ENCODE measurements around the gene CYP24A1. TPM values are rescaled to one million over a fixed set of nuclear protein-coding genes. Genes with fewer than 3 reads are reported as not detected.

The CYP24A1 gene
- polyA plus RNA-seq, 1 of the 3 experiments (the other 2 are of a cell fraction): 8.8 TPM

DNA sequence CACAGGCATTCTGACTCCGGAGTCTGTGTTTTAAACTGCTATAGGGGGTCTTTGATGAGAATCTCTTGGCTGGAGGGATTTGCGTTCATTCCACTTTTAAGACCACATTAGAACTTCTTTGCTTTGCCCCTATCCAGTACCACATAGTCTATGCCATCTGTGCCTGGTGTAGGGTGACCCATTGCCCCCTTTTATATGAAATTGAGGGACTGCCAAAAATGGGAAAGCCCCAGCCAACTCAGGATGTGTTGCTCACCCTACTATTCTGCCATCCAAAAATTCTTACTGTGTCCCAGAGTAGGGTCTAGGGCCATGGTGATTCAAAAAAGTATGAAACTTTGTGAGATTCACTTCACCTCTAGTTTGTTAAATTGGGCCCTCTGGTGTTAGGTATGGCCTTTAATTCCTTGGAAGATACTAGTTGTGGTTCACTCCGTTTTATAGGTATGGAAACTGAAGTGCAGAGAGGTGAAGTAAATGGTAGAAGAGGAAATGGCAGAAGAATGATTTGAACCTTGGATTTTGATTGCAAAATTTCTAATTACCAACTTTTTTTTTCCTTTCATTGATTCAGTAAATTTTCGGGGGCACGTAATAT, 35.5 kb upstream of the CYP24A1 start:
- DNase-seq: no peak
- ChIA-PET POLR2A (no interaction called here), CTCF (interaction anchor here (0.7 to 19.4 kb wide), 12 partner anchors 9 to 1961 kb away, joined by 3 to 499 read pairs (median 8); no protein-coding TSS in a partner anchor)
- H3F3A ChIP-seq (replicated peaks; ENCODE audit: insufficient read depth): peaks cover 2% of the 10 kb centered on the region
- peak overlapping the region in 1 of 2 experiments; percentile 88; a peak in 1 of 4 replicates for H3K27ac ChIP-seq (ENCODE audit: low read depth in 2 of 2, low read length in 1 of 2)
- peaks cover 5 to 9% of the 10 kb centered on the region in 2 experiments; a peak in 2 of 4 replicates for H3K4me1 ChIP-seq (ENCODE audit: control insufficient read depth in 1 of 2, insufficient read depth in 2 of 2, low read depth in 1 of 2, low read length in 1 of 2)
- peak overlapping the region; percentile 88 for H3K4me2 ChIP-seq
- no peaks in the 10 kb centered on the region for H3K9me3 ChIP-seq
- no peaks in the 10 kb centered on the region for H3K9me2 ChIP-seq
- WGBS (ENCODE audit: low lambda C conversion rate): 83% methylated on average over 5 of the region's 5 CpGs
- no peaks in the 10 kb centered on the region for H3K27me3 ChIP-seq (ENCODE audit: insufficient read depth)
- H3K4me3 ChIP-seq (ENCODE audit: low read depth in 2 of 2, low read length in 1 of 2): peak overlapping the region; percentile 88 to 97
- no peaks in the 10 kb centered on the region; the same call in none of the 2 replicates for H4K20me1 ChIP-seq (ENCODE audit: insufficient read depth)
- TF ChIP-seq, protein P1, sequence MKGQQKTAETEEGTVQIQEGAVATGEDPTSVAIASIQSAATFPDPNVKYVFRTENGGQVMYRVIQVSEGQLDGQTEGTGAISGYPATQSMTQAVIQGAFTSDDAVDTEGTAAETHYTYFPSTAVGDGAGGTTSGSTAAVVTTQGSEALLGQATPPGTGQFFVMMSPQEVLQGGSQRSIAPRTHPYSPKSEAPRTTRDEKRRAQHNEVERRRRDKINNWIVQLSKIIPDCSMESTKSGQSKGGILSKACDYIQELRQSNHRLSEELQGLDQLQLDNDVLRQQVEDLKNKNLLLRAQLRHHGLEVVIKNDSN (IDR thresholded peaks at IDR 0.05; ENCODE audit: borderline replicate concordance, low read depth): no peak
- TF ChIP-seq, protein P2, sequence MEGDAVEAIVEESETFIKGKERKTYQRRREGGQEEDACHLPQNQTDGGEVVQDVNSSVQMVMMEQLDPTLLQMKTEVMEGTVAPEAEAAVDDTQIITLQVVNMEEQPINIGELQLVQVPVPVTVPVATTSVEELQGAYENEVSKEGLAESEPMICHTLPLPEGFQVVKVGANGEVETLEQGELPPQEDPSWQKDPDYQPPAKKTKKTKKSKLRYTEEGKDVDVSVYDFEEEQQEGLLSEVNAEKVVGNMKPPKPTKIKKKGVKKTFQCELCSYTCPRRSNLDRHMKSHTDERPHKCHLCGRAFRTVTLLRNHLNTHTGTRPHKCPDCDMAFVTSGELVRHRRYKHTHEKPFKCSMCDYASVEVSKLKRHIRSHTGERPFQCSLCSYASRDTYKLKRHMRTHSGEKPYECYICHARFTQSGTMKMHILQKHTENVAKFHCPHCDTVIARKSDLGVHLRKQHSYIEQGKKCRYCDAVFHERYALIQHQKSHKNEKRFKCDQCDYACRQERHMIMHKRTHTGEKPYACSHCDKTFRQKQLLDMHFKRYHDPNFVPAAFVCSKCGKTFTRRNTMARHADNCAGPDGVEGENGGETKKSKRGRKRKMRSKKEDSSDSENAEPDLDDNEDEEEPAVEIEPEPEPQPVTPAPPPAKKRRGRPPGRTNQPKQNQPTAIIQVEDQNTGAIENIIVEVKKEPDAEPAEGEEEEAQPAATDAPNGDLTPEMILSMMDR (IDR thresholded peaks at IDR 0.05): peak; percentile 32; the same call in 1 of the 2 replicates
- H3K9ac ChIP-seq: peak overlapping the region; percentile 97
- peaks cover 0 to 14% of the 10 kb centered on the region in 2 experiments for H3K36me3 ChIP-seq (replicated peaks in 1 of 2; ENCODE audit: control insufficient read depth in 1 of 2, insufficient read depth in 2 of 2, low read length in 1 of 2)
- peaks cover 60% of the 10 kb centered on the region for H3K79me2 ChIP-seq (ENCODE audit: insufficient read depth)
- H2AFZ ChIP-seq (ENCODE audit: low read depth): no peak overlapping the region

DNA sequence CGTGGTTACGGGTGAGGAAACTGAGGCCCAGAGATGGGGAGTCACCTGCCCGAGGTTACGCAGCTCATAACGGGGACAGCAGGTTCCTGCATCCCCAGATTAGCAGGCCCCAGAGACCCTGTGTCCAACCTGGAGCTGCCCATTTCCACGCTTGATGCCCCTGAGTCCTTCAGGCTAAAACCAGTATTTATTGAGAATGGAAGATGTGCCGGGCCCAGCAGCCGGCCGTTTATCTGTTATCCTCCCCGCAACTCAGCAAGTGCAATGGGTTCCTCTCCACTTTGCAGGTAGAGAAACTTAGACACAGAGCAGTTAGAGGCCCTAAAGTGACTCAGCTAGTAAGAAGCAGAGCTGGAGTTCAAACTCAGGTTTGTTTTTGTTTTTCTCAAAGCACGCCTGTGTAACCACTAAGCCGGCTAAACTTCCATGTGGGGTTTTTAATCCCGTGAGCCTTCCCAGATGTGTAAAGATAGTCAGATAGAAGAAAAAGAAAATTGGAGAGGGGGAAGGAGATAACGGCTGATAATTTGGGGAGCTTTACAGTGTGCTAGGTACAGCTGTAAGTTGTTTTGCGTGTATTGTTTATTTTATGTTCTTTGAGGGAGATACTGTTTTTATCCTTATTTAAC, 34.9 kb upstream of the CYP24A1 start:
- Histone ChIP-seq H3K9me2 (no peaks in the 10 kb centered on the region), H3K9ac (peak overlapping the region; percentile 97), H3K27ac (ENCODE audit: low read depth in 2 of 2, low read length in 1 of 2) (peak overlapping the region; percentile 88 to 98; a peak in 3 of 4 replicates), H2AFZ (ENCODE audit: low read depth) (peak overlapping the region; percentile 86), H3F3A (replicated peaks; ENCODE audit: insufficient read depth) (peaks cover 2% of the 10 kb centered on the region), H3K36me3 (replicated peaks in 1 of 2; ENCODE audit: control insufficient read depth in 1 of 2, insufficient read depth in 2 of 2, low read length in 1 of 2) (peaks cover 0 to 9% of the 10 kb centered on the region in 2 experiments), H3K4me3 (ENCODE audit: low read depth in 2 of 2, low read length in 1 of 2) (peak overlapping the region; percentile 88 to 97), H3K4me1 (ENCODE audit: control insufficient read depth in 1 of 2, insufficient read depth in 2 of 2, low read depth in 1 of 2, low read length in 1 of 2) (peaks cover 5 to 9% of the 10 kb centered on the region in 2 experiments; a peak in 2 of 4 replicates), H3K27me3 (ENCODE audit: insufficient read depth) (no peaks in the 10 kb centered on the region), H3K79me2 (ENCODE audit: insufficient read depth) (peaks cover 55% of the 10 kb centered on the region), H3K9me3 (no peaks in the 10 kb centered on the region), H4K20me1 (ENCODE audit: insufficient read depth) (no peaks in the 10 kb centered on the region; the same call in none of the 2 replicates), H3K4me2 (peak overlapping the region; percentile 88)
- WGBS (ENCODE audit: low lambda C conversion rate): 11% methylated on average over 9 of the region's 15 CpGs
- ChIA-PET CTCF (interaction anchor here (0.6 to 19.4 kb wide), 27 partner anchors 8 to 630 kb away, joined by 3 to 499 read pairs (median 3); no protein-coding TSS in a partner anchor), POLR2A (interaction anchor here (0.6 to 1.0 kb wide), 2 partner anchors 9 to 15 kb away, joined by 3 read pairs; no protein-coding TSS in a partner anchor)
- TF ChIP-seq RAD21 (IDR thresholded peaks at IDR 0.05; ENCODE audit: low read length) (no peak), TAF1 (IDR thresholded peaks at IDR 0.05; ENCODE audit: borderline replicate concordance, low read depth, low read length) (no peak)
- peak; percentile 50 for DNase-seq

Data from SK-N-SH (cell line).